HepG2 (cell line): ENCODE measurements around the gene PPP1CA. TPM values are rescaled to one million over a fixed set of nuclear protein-coding genes. Genes with fewer than 3 reads are reported as not detected.

Experiments
- ATAC-seq: fragments of 200-7000 bp; cut with Tn5 transposase; 3 replicates; pipeline ENCODE4 v1.9.1; 2020; ENCODE audit warnings: mild to moderate bottlenecking, moderate library complexity
- BruUV-seq: library from RNA; stranded (reverse); fragments of 400-500 nt; replicated peaks from 2 replicates; lab custom pipeline; 2021; lab: Mats Ljungman, UMichigan
- CTCF ChIA-PET: fragments of 300-600 bp; formaldehyde crosslinking; extraction: SDS; loops from one replicate; lab custom pipeline; 2021; ENCODE audit warnings: low total read pairs, inconsistent platforms, low intra/inter-chr PET ratio; lab: Yijun Ruan, JAX
- POLR2A ChIA-PET: fragments of 350-600 bp; sonication (Branson Sonifier 250); formaldehyde crosslinking; loops from one replicate; lab custom pipeline; 2020; ENCODE audit warnings: antibody characterized with exemption, inconsistent platforms; lab: Yijun Ruan, JAX
- DNase-seq: peaks from one replicate; pipeline ENCODE4 v3.0.0-alpha.2; 2015; ENCODE audit warnings: low spot score
- FAIRE-seq: peaks from 3 replicates; lab custom pipeline; 2011; peaks lifted over from hg19 to GRCh38; lab: Jason Lieb, UNC
- H2AFZ ChIP-seq: one replicate; pipeline ENCODE4 v1.6.1; 2011; ENCODE audit warnings: low read length, inconsistent platforms
- H3K27ac ChIP-seq: fragments of 300-600 bp; 3 replicates; pipeline ENCODE4 v1.8.0; 2011; ENCODE audit warnings: mixed run types, mild to moderate bottlenecking, mixed read lengths, low read length, inconsistent platforms; ENCODE audit not compliant: insufficient read depth; ENCODE audit errors: extremely low read length
- H3K27me3 ChIP-seq, 2 experiments: fragments of 200-600 bp in 1 of 2; 2 replicates in 1 of 2; 3 replicates in 1 of 2; pipeline versions ENCODE4 v1.6.0 to v1.8.0; 2011; ENCODE audit warnings: low read length in 2 of 2, mild to moderate bottlenecking in 2 of 2, moderate library complexity in 2 of 2, inconsistent platforms in 1 of 2; ENCODE audit not compliant: insufficient read depth in 2 of 2, control insufficient read depth in 1 of 2
- H3K36me3 ChIP-seq, 2 experiments: fragments of 200-600 bp in 1 of 2; replicated peaks in 1 of 2; 2 replicates in 1 of 2; 3 replicates in 1 of 2; pipeline versions ENCODE4 v1.5.1 to v1.8.0; 2011; ENCODE audit warnings: low read length in 2 of 2, inconsistent platforms in 1 of 2; ENCODE audit not compliant: insufficient read depth in 2 of 2, control insufficient read depth in 1 of 2
- H3K4me1 ChIP-seq: 2 replicates; pipeline ENCODE4 v1.5.1; 2012; ENCODE audit warnings: low read length, inconsistent platforms; ENCODE audit not compliant: insufficient read depth
- H3K4me2 ChIP-seq: 2 replicates; pipeline ENCODE4 v1.6.0; 2011; ENCODE audit warnings: low read depth, low read length, inconsistent platforms
- H3K4me3 ChIP-seq, 3 experiments: fragments of 200-600 bp in 1 of 3; sonication (generic), shearing (Covaris generic) in 1 of 3; replicated peaks in 1 of 3; 2 replicates each; pipeline ENCODE4 v1.5.1; 2011 to 2016; ENCODE audit warnings: low read length in 3 of 3, inconsistent platforms in 2 of 3, low read depth in 2 of 3, mild to moderate bottlenecking in 2 of 3, control low read depth in 1 of 3, mixed read lengths in 1 of 3; ENCODE audit not compliant: insufficient read depth in 1 of 3
- H3K79me2 ChIP-seq: one replicate; pipeline ENCODE4 v1.6.1; 2011; ENCODE audit warnings: low read length, inconsistent platforms; ENCODE audit not compliant: insufficient read depth
- H3K9ac ChIP-seq: 2 replicates; pipeline ENCODE4 v1.6.0; 2011; ENCODE audit warnings: mild to moderate bottlenecking, low read depth, low read length, inconsistent platforms; ENCODE audit not compliant: insufficient read depth
- H3K9me3 ChIP-seq: 2 replicates; pipeline ENCODE4 v1.5.1; 2012; ENCODE audit warnings: mild to moderate bottlenecking, low read length
- H4K20me1 ChIP-seq: 2 replicates; pipeline ENCODE4 v1.6.0; 2011; ENCODE audit warnings: inconsistent platforms, mild to moderate bottlenecking, low read length, moderate library complexity; ENCODE audit not compliant: insufficient read depth
- AGO1 ChIP-seq: fragments of 200-400 bp; formaldehyde crosslinking; IDR thresholded peaks from 2 replicates; pipeline ENCODE4 v1.6.1; 2017; ENCODE audit warnings: mild to moderate bottlenecking, low read depth, low read length, moderate library complexity; ENCODE audit not compliant: poor library complexity, severe bottlenecking
- RBFOX2 ChIP-seq: fragments of 200-400 bp; formaldehyde crosslinking; IDR thresholded peaks from 2 replicates; pipeline ENCODE4 v1.6.1; 2017; ENCODE audit warnings: low read depth, mild to moderate bottlenecking, low read length
- SUZ12 ChIP-seq: fragments of 150-350 bp; IDR thresholded peaks from 2 replicates; pipeline ENCODE4 v1.6.1; 2014; ENCODE audit warnings: low read depth, low read length
- ZNF224 ChIP-seq: sonication (generic); formaldehyde crosslinking; IDR thresholded peaks from 2 replicates; pipeline ENCODE4 v1.5.0; 2020; ENCODE audit warnings: mild to moderate bottlenecking, missing genetic modification reagents
- ZNF432 ChIP-seq: sonication (generic); formaldehyde crosslinking; IDR thresholded peaks from 2 replicates; pipeline ENCODE4 v1.5.0; 2020; ENCODE audit warnings: missing genetic modification reagents, mild to moderate bottlenecking, borderline replicate concordance
- ZNF747 ChIP-seq: sonication (generic); formaldehyde crosslinking; IDR thresholded peaks from 2 replicates; pipeline ENCODE4 v1.8.1; 2023; ENCODE audit warnings: missing genetic modification reagents, mild to moderate bottlenecking, borderline replicate concordance
- ZNF768 ChIP-seq: sonication (generic); formaldehyde crosslinking; IDR thresholded peaks from 2 replicates; pipeline ENCODE4 v1.4.0; 2020; ENCODE audit warnings: missing genetic modification reagents
- WGBS: methylation state at CpG from one replicate; pipeline ENCODE4 v1.1.6; 2017; ENCODE audit warnings: low lambda C conversion rate; 5-methylcytosine and 5-hydroxymethylcytosine counted together
- in situ Hi-C: cut with HindIII; loops from 2 replicates; pipeline ENCODE4 v1.10.0; 2017; ENCODE audit warnings: low pct_unique_long_range_greater_than_20kb; ENCODE audit not compliant: extremely low pct_ligation_motif_present
- intact Hi-C: fragments of 100-400 bp; cut with micrococcal nuclease; formaldehyde crosslinking; loops from one replicate; pipeline ENCODE4 v1.10.0; 2022; ENCODE audit not compliant: unreplicated experiment
- polyA plus RNA-seq, 8 experiments: library from polyadenylated mRNA; depleted of rRNA in 3 of 8; stranded (reverse) in 7 of 8; unstranded in 1 of 8; fragments of >200 nt; fragmentation: Illumina TruSeq in 4 of 8; extraction: Trizol in 4 of 8; gene quantifications; 2 replicates each; pipeline versions ENCODE4 v1.2.1 to v1.2.3, GENCODE V29; 2011 to 2016; ENCODE audit warnings: low read depth in 4 of 8, missing spikeins in 1 of 8, mixed read lengths in 1 of 8; ENCODE audit not compliant: insufficient read depth in 1 of 8
- total RNA-seq, 5 experiments: library from RNA; depleted of rRNA; stranded (reverse); fragments of >200 nt; fragmentation: Illumina TruSeq; extraction: Trizol; gene quantifications; 2 replicates each; pipeline ENCODE4 v1.2.3, GENCODE V29; 2016; ENCODE audit warnings: low read depth in 1 of 5
- TF ChIP-seq, protein P1 (sequence below): IDR thresholded peaks from 2 replicates; pipeline ENCODE4 v1.6.1; 2016; ENCODE audit warnings: missing compliant biosample characterization, missing genetic modification reagents, borderline replicate concordance
- TF ChIP-seq, protein P2 (sequence below): sonication (generic); formaldehyde crosslinking; IDR thresholded peaks from 2 replicates; pipeline ENCODE4 v1.5.1; 2020; ENCODE audit warnings: mild to moderate bottlenecking, missing genetic modification reagents, borderline replicate concordance

PPP1CA gene
- total and polyA plus RNA-seq, 2 of the 13 experiments (the other 11 are each of a cell fraction or from before 2014, with no cell fraction given) = 149 to 170 TPM

DNA sequence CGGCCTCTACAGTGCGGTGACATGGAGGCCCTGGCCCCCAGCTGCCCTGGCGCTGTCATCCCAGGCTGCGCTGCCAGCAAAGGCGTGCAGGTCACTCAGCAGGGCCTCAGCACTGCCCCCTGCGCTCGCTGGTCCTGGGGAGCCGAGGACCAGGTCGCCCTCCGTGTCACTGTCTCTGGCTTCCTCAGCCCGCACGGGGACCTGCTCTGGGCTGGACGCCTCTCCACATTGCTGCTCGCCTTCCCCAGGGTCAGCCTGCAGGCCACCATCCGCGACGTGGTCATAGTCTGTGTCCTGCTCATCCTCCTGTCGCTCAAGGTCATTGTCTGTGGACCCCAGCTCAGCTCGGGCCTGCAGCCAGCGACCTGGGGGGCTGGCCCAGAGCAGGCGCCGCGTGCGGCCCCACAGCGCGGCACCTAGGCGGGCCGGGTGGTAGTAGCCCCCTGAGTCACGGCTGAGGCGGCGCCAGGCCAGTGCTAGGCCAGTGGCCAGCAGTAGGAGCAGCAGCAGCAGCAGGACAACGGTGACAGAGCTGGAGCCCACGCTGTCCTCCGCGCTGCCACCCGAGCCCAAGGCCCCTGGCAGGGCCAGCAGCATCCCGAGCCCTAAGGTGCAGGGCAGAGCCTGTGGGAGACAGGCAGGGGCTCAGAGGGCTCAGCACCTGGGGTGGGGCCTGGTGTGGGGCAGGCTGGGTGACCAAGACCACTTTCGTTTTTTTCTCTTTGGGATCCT is 34.2 kb upstream of the PPP1CA start (continued):
- TF ChIP-seq, protein P1, sequence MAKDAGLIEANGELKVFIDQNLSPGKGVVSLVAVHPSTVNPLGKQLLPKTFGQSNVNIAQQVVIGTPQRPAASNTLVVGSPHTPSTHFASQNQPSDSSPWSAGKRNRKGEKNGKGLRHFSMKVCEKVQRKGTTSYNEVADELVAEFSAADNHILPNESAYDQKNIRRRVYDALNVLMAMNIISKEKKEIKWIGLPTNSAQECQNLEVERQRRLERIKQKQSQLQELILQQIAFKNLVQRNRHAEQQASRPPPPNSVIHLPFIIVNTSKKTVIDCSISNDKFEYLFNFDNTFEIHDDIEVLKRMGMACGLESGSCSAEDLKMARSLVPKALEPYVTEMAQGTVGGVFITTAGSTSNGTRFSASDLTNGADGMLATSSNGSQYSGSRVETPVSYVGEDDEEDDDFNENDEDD (CRISPR knock-in tag) = no peak
- TF ChIP-seq ZNF768 (CRISPR knock-in tag) = 0 out of 2 replicates have a peak, but pooled peaks have one; percentile 25
- no peak for TF ChIP-seq ZNF432 (CRISPR knock-in tag)
- no peak for TF ChIP-seq SUZ12
- TF ChIP-seq ZNF224 (CRISPR knock-in tag) = no peak
- TF ChIP-seq, protein P2, sequence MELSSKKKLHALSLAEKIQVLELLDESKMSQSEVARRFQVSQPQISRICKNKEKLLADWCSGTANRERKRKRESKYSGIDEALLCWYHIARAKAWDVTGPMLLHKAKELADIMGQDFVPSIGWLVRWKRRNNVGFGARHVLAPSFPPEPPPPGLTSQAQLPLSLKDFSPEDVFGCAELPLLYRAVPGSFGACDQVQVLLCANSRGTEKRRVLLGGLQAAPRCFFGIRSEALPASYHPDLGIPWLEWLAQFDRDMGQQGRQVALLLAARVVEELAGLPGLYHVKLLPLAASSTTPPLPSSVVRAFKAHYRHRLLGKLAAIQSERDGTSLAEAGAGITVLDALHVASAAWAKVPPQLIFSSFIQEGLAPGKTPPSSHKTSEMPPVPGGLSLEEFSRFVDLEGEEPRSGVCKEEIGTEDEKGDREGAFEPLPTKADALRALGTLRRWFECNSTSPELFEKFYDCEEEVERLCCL (CRISPR knock-in tag) = no peak
- peak; percentile 36 for TF ChIP-seq AGO1
- peak; percentile 71 for TF ChIP-seq RBFOX2

DNA sequence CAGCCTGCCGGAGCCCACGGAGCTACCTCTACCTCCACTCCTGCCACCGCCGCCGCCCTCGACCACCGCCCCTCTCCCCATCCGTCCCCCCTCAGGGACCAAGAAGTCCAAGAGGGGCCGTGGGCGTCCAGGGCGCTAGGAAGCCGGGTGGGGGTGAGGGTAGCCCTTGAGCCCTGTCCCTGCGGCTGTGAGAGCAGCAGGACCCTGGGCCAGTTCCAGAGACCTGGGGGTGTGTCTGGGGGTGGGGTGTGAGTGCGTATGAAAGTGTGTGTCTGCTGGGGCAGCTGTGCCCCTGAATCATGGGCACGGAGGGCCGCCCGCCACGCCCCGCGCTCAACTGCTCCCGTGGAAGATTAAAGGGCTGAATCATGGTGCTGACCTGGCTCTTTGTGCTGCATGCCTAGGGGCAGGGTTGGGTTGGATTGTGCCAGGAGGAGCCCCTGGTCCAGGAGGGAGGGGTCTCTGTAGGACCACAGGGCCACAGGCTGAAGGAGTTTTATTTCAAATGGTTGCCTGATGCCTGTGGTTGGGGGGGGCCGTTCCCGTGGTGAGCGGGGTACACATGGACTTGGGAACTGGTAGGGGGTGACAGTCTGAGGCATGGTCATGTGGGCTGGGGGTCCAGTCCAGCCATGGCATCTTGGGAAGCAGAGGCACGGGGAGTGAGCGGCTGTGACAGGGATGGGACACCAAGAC is 33.5 kb upstream of the PPP1CA start:
- no peaks in the 10 kb centered on the region for H3K79me2 ChIP-seq
- H3K9me3 ChIP-seq = no peaks in the 10 kb centered on the region
- H4K20me1 ChIP-seq = no peaks in the 10 kb centered on the region
- H3K36me3 ChIP-seq = peaks cover 15 to 28% of the 10 kb centered on the region in 2 experiments; a peak in 4 of 5 replicates
- no TSS peak for BruUV-seq
- H3K27ac ChIP-seq = no peak overlapping the region
- no peak overlapping the region for H3K9ac ChIP-seq
- CTCF ChIA-PET = no interaction called here
- in situ Hi-C loops (no loop called here), intact Hi-C loops (no loop called here)
- TF ChIP-seq ZNF747 (CRISPR knock-in tag) = no peak
- no peaks in the 10 kb centered on the region for H3K27me3 ChIP-seq
- H3K4me1 ChIP-seq = no peaks in the 10 kb centered on the region
- FAIRE-seq = no peak
- no peak for DNase-seq
- no peak for ATAC-seq
- H3K4me3 ChIP-seq = no peak overlapping the region
- POLR2A ChIA-PET = no interaction called here
- H3K4me2 ChIP-seq = no peak overlapping the region
- WGBS = 98% methylated on average over 24 of the region's 26 CpGs
- H2AFZ ChIP-seq = no peak overlapping the region
